Keratinocyte (primary cell): ENCODE data around the gene PGAP3.

Source experiments
- EZH2 ChIP-seq: IDR thresholded peaks from one replicate; pipeline ENCODE4 v1.6.1; 2012; ENCODE audit warnings: inconsistent platforms, mild to moderate bottlenecking, low read length, moderate library complexity
- TF ChIP-seq, protein P1 (sequence below), 3 experiments: IDR thresholded peaks in 1 of 3; conservative IDR thresholded peaks in 1 of 3; optimal IDR thresholded peaks in 1 of 3; 2 replicates in 2 of 3; 3 replicates in 1 of 3; pipeline versions ENCODE3 to v1.5.1; 2011; ENCODE audit warnings: low read length in 3 of 3, mild to moderate bottlenecking in 3 of 3, moderate library complexity in 2 of 3, control low read depth in 1 of 3, inconsistent platforms in 1 of 3; ENCODE audit not compliant: insufficient read depth in 2 of 3; ENCODE audit errors: extremely low read depth in 1 of 3

- TF ChIP-seq, protein P1, sequence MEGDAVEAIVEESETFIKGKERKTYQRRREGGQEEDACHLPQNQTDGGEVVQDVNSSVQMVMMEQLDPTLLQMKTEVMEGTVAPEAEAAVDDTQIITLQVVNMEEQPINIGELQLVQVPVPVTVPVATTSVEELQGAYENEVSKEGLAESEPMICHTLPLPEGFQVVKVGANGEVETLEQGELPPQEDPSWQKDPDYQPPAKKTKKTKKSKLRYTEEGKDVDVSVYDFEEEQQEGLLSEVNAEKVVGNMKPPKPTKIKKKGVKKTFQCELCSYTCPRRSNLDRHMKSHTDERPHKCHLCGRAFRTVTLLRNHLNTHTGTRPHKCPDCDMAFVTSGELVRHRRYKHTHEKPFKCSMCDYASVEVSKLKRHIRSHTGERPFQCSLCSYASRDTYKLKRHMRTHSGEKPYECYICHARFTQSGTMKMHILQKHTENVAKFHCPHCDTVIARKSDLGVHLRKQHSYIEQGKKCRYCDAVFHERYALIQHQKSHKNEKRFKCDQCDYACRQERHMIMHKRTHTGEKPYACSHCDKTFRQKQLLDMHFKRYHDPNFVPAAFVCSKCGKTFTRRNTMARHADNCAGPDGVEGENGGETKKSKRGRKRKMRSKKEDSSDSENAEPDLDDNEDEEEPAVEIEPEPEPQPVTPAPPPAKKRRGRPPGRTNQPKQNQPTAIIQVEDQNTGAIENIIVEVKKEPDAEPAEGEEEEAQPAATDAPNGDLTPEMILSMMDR (optimal IDR thresholded peaks at IDR 0.05 in 1 of 3, IDR thresholded peaks at IDR 0.05 in 1 of 3, conservative IDR thresholded peaks at IDR 0.05 in 1 of 3; ENCODE audit: extremely low read depth in 1 of 3, insufficient read depth in 2 of 3, low read length in 3 of 3), result peak in 1 of 3 experiments; percentile 13
- no peak for TF ChIP-seq EZH2
Observed at GRCh38 chr17:39636927-39637736, 50.7 kb downstream of the PGAP3 start, which contains the start of gene STARD3.
